ENCODE measurements around the gene NKX2-1. TPM values are rescaled to one million over a fixed set of nuclear protein-coding genes. Genes with fewer than 3 reads are reported as not detected.
"Not testable (repeated sequence)": the region's sequence is repeated elsewhere in the genome, so short reads cannot be mapped to it uniquely, and the experiment has no call there.

NKX2-1 gene
- total RNA-seq, 1 donor from 2014 or later = 0.31 TPM

DNA sequence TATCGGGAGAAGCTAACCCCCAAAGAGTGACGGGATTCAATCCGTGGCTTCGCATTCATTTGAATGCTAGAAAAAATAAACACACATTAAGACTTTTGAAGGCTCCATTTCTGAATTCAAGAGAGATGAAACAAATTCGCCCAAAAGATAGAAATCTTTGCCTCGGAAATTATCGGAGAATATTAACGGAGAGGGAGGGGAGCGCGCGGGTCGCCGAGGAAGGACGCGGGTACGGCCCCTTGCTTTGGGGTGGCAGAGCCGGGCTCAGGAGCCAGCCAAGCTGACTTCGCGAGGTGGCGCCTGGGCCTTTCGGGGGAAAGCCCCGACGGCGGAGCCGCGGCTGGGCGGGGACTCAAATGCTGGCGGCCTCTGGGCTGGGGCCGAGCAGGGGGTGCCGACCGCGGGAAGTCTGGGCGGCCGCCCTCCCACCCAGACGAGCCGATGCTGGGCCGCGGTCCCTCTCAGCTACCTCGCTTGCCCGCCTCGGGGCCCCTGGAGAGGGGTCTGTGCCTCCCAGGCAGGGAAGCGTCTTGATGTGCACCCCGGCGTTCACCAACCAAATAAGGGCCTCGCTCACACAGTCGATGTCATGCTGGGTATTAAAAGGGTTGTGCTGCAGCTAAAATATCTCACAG lies 14.7 kb downstream of the NKX2-1 start:
- no peak for DNase-seq

DNA sequence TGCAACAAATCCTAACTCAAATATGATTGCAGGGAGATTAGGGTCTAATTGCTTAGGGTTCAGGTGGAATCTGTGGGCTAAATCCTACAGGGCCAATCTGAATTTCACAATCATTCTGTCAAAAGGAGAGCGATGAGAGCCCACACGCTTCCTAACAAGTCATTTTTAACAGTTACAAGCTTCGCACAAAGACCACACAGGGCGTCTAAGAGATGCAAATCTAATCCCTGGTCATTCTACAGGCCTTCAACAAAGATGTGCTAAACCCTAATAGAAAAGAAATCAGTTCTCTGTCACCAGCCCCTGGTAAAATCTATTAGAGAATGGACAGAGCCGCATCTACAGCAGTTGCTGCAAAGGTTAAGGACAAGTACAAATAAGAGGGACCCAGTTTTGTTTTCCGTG lies 15.3 kb downstream of the NKX2-1 start:
- DNase-seq = no peak

- DNase-seq = no peak
Observed at GRCh38 chr14:36503771-36504741, 16.0 kb downstream of the NKX2-1 start.

GRCh38 chr14:36502558-36503508 lies 17.2 kb downstream of the NKX2-1 start:
- no peak for DNase-seq

GRCh38 chr14:36498938-36499337 lies 21.1 kb downstream of the NKX2-1 start:
- DNase-seq = no peak

DNA sequence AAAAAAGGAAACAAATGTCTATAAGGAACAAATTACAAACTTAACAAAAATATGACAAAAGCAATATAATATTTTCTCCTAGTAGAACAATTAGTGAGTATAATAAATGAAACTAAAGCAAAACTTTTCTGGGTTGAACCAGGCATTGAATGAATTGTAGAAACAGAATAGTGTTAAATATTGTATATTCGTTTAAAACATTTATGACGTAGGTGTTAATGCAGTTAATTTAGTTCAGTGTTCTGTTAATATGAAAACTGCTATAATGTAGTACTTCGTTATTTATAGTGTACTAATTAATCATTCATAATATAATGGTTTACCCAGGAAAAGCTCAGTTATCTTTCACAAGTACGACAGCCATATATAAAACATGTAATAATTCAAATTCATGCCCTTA lies 23.7 kb downstream of the NKX2-1 start:
- DNase-seq = no peak

- no peak for DNase-seq
Observed at GRCh38 chr14:36495666-36496065, 24.4 kb downstream of the NKX2-1 start.

- no peak for DNase-seq
Observed at GRCh38 chr14:36493761-36494160, 26.3 kb downstream of the NKX2-1 start.

DNA sequence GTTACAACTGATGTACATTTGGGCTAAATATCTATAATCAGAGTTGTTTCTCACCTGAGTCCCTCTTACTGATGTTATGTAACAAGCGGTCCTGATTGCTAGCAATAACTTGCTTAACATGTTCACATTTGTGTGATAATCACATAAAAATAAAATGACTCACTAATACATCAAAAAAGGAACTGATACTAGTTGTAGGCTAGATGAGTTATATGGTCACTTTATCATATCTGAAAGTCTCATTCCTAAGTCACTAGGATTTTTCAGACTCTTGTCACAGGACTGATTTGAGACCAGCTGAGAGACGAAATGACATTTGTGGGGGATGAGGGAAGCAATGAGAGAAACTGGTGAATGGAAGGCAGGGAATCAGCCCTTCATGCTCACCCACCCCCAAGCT lies 34.3 kb downstream of the NKX2-1 start:
- no peak for DNase-seq

GRCh38 chr14:36479344-36479743 lies 40.7 kb downstream of the NKX2-1 start:
- DNase-seq = no peak

GRCh38 chr14:36478782-36479181 lies 41.2 kb downstream of the NKX2-1 start:
- DNase-seq = no peak

DNA sequence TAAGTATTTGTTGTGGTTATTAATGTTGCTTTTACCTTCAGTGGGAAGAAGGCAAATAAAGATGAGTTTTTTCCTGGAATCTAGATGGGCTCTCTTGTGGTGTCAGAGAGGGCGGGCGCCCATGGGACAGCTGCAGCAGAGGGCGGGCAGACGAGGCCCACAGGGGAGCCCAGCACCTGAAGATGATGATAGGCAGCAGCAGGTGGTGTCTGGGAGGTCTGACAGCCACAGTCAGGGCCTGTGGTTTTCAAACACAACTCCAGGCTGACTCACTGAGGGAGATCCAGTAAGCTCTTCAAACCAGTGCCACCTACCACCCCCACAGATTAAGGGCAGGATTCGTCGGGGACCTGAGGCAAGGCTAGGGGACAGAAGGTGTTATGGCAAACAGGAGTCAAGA lies 42.8 kb downstream of the NKX2-1 start:
- DNase-seq = no peak

GRCh38 chr14:36476061-36476460 lies 44.0 kb downstream of the NKX2-1 start:
- DNase-seq = not testable (repeated sequence)

- DNase-seq = no peak
Observed at GRCh38 chr14:36474593-36474992, 45.4 kb downstream of the NKX2-1 start.

- no peak for DNase-seq
Observed at GRCh38 chr14:36471431-36471830, 48.6 kb downstream of the NKX2-1 start.

DNA sequence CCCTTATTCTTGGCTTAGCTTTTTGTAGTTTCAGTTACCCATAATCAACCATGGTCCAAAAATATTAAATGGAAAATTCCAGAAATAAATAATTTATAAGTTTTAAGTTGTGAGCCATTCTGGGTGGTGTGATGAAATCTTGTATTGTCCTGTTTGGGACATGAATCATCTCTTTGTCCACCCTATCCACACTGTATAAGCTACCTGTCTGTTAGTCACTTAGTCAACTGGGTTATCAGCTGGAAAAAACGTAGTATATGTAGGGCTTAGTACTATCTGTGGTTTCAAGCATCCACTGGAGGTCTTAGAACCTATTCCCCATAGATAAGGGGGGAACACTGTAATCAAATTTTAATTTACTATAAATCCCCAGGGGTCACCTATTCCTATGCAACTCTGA lies 52.7 kb downstream of the NKX2-1 start:
- DNase-seq = no peak

Other genes with a start within 250 kb of the NKX2-1 start
- gene MBIP, start 199.6 kb downstream of the NKX2-1 start, total RNA-seq = 24.8 TPM
- gene NKX2-8, start 62.4 kb upstream of the NKX2-1 start, total RNA-seq = not detected
- under 0.01 TPM for gene PAX9, start 141.6 kb upstream of the NKX2-1 start, total RNA-seq

Data from occipital lobe (tissue), 2 donors.